Mesothelial cell of epicardium (in vitro differentiated cells): Measurements from ENCODE around the gene STK32B. TPM values are rescaled to one million over a fixed set of nuclear protein-coding genes. Genes with fewer than 3 reads are reported as not detected.

ENCODE experiments used
- DNase-seq, 2 experiments: peaks; one replicate each; pipeline ENCODE4 v3.0.0; 2021; ENCODE audit warnings: low spot score in 2 of 2; ENCODE audit not compliant: unreplicated experiment in 2 of 2
- H3K27ac Mint-ChIP-seq: 2 replicates; pipeline ENCODE4 v1.8.0; 2021; ENCODE audit warnings: mixed read lengths
- H3K27me3 Mint-ChIP-seq: 2 replicates; pipeline ENCODE4 v1.8.0; 2021; ENCODE audit warnings: low read depth, mixed read lengths
- H3K36me3 Mint-ChIP-seq: 2 replicates; pipeline ENCODE4 v1.8.0; 2021; ENCODE audit warnings: mixed read lengths
- H3K4me1 Mint-ChIP-seq: 2 replicates; pipeline ENCODE4 v1.8.0; 2021; ENCODE audit warnings: mixed read lengths
- H3K4me3 Mint-ChIP-seq: 2 replicates; pipeline ENCODE4 v1.8.0; 2021; ENCODE audit warnings: mild to moderate bottlenecking, moderate library complexity, mixed read lengths
- H3K9me3 Mint-ChIP-seq: 2 replicates; pipeline ENCODE4 v1.8.0; 2021; ENCODE audit warnings: mixed read lengths
- CTCF ChIP-seq: fragments of 200-600 bp; sonication (generic); IDR thresholded peaks from one replicate; pipeline ENCODE4 v1.5.0; 2021; ENCODE audit warnings: antibody characterized with exemption; ENCODE audit not compliant: unreplicated experiment
- total RNA-seq: library from RNA; stranded (reverse); gene quantifications from 3 replicates; pipeline ENCODE4 v1.2.1, GENCODE V29; 2021

The STK32B gene
- total RNA-seq, 1 donor from 2014 or later, result 0.96 TPM

GRCh38 chr4:5138389-5138788 lies 87.1 kb downstream of the STK32B start:
- H3K27ac Mint-ChIP-seq, result no peak overlapping the region
- no peaks in the 10 kb centered on the region for H3K4me1 Mint-ChIP-seq
- H3K36me3 Mint-ChIP-seq, result no peaks in the 10 kb centered on the region
- TF ChIP-seq CTCF, result no peak
- no peak overlapping the region for H3K4me3 Mint-ChIP-seq
- no peaks in the 10 kb centered on the region for H3K9me3 Mint-ChIP-seq
- DNase-seq, result no peak
- peaks cover 66% of the 10 kb centered on the region for H3K27me3 Mint-ChIP-seq

GRCh38 chr4:5139141-5139540 lies 87.9 kb downstream of the STK32B start:
- Mint-ChIP-seq H3K4me1 (no peaks in the 10 kb centered on the region), H3K36me3 (no peaks in the 10 kb centered on the region), H3K4me3 (no peak overlapping the region), H3K27me3 (peaks cover 63% of the 10 kb centered on the region), H3K27ac (no peak overlapping the region), H3K9me3 (no peaks in the 10 kb centered on the region)
- no peak for DNase-seq
- no peak for TF ChIP-seq CTCF

GRCh38 chr4:5141802-5142201 lies 90.5 kb downstream of the STK32B start:
- Mint-ChIP-seq H3K36me3 (no peaks in the 10 kb centered on the region), H3K27ac (no peak overlapping the region), H3K4me1 (no peaks in the 10 kb centered on the region), H3K4me3 (no peak overlapping the region), H3K9me3 (no peaks in the 10 kb centered on the region), H3K27me3 (peaks cover 62% of the 10 kb centered on the region)
- no peak for DNase-seq
- TF ChIP-seq CTCF, result no peak

GRCh38 chr4:5142726-5143125 lies 91.4 kb downstream of the STK32B start:
- H3K4me1 Mint-ChIP-seq, result no peaks in the 10 kb centered on the region
- H3K4me3 Mint-ChIP-seq, result no peak overlapping the region
- no peaks in the 10 kb centered on the region for H3K9me3 Mint-ChIP-seq
- DNase-seq, result no peak
- no peaks in the 10 kb centered on the region for H3K36me3 Mint-ChIP-seq
- no peak overlapping the region for H3K27ac Mint-ChIP-seq
- peak; percentile 26 for TF ChIP-seq CTCF
- H3K27me3 Mint-ChIP-seq, result peaks cover 63% of the 10 kb centered on the region

- TF ChIP-seq CTCF, result no peak
- DNase-seq, result no peak
- H3K9me3 Mint-ChIP-seq, result no peaks in the 10 kb centered on the region
- H3K4me1 Mint-ChIP-seq, result no peaks in the 10 kb centered on the region
- H3K36me3 Mint-ChIP-seq, result no peaks in the 10 kb centered on the region
- no peak overlapping the region for H3K4me3 Mint-ChIP-seq
- peaks cover 63% of the 10 kb centered on the region for H3K27me3 Mint-ChIP-seq
- H3K27ac Mint-ChIP-seq, result no peak overlapping the region
These were observed 92.1 kb downstream of the STK32B start for GRCh38 chr4:5143306-5143861.

GRCh38 chr4:5143940-5144339 lies 92.7 kb downstream of the STK32B start:
- no peak for TF ChIP-seq CTCF
- H3K27me3 Mint-ChIP-seq, result peaks cover 64% of the 10 kb centered on the region
- no peak overlapping the region for H3K27ac Mint-ChIP-seq
- DNase-seq, result no peak
- H3K36me3 Mint-ChIP-seq, result no peaks in the 10 kb centered on the region
- H3K9me3 Mint-ChIP-seq, result no peaks in the 10 kb centered on the region
- H3K4me1 Mint-ChIP-seq, result no peaks in the 10 kb centered on the region
- no peak overlapping the region for H3K4me3 Mint-ChIP-seq
